Testis (tissue), 2 donors: Measurements from ENCODE around the gene HSD3B2.

ENCODE experiments used
- POLR2A ChIP-seq: fragments of 450-650 bp; IDR thresholded peaks from one replicate; pipeline ENCODE4 v1.6.1; 2017; ENCODE audit warnings: antibody characterized with exemption, mild to moderate bottlenecking, moderate library complexity
- TF ChIP-seq, protein P1 (sequence below), 3 experiments: fragments of 450-650 bp in 2 of 3; fragments of 200-600 bp in 1 of 3; sonication (generic) in 1 of 3; IDR thresholded peaks; one replicate each; pipeline ENCODE4 v1.5.1; 2016 to 2019; ENCODE audit warnings: antibody characterized with exemption in 3 of 3, mild to moderate bottlenecking in 2 of 3, moderate library complexity in 1 of 3

DNA sequence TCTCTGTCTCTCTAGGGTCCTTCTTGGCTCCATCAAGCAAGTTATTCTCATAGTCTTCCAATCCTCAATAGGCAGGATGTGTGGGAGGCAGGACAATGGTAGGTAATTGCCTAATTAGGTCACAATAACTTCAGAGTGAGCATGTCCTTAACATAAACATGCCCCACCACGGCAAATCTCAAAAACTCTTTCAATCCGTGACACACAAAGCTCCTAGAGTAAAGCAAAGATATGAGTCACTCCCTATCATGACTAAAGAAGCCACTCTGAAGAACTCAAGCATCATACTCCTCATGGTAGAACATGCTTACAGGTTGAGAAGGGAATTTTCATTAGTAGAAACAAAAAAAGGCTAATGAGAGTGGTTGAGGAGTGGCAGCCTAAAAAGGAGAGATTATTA lies 41.5 kb upstream of the HSD3B2 start:
- TF ChIP-seq POLR2A = no peak
- TF ChIP-seq, protein P1, sequence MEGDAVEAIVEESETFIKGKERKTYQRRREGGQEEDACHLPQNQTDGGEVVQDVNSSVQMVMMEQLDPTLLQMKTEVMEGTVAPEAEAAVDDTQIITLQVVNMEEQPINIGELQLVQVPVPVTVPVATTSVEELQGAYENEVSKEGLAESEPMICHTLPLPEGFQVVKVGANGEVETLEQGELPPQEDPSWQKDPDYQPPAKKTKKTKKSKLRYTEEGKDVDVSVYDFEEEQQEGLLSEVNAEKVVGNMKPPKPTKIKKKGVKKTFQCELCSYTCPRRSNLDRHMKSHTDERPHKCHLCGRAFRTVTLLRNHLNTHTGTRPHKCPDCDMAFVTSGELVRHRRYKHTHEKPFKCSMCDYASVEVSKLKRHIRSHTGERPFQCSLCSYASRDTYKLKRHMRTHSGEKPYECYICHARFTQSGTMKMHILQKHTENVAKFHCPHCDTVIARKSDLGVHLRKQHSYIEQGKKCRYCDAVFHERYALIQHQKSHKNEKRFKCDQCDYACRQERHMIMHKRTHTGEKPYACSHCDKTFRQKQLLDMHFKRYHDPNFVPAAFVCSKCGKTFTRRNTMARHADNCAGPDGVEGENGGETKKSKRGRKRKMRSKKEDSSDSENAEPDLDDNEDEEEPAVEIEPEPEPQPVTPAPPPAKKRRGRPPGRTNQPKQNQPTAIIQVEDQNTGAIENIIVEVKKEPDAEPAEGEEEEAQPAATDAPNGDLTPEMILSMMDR (IDR thresholded peaks at IDR 0.05) = no peak
